Panc1 (cell line): Measurements from ENCODE around the gene KCNF1. TPM values are rescaled to one million over a fixed set of nuclear protein-coding genes. Genes with fewer than 3 reads are reported as not detected.

Experiments
- ATAC-seq: fragments of 200-7000 bp; cut with Tn5 transposase; 2 replicates; pipeline ENCODE4 v1.9.1; 2020; ENCODE audit warnings: mild to moderate bottlenecking, moderate library complexity
- BruUV-seq: library from RNA; stranded (reverse); fragments of 400-500 nt; replicated peaks from 2 replicates; lab custom pipeline; 2021; lab: Mats Ljungman, UMichigan
- CTCF ChIA-PET: fragments of 300-600 bp; sonication (Branson Sonifier 250); formaldehyde crosslinking; loops from one replicate; lab custom pipeline; 2022; ENCODE audit warnings: antibody characterized with exemption; lab: Charles Lee
- POLR2A ChIA-PET: fragments of 300-600 bp; sonication (Branson Sonifier 250); formaldehyde crosslinking; loops from one replicate; lab custom pipeline; 2022; ENCODE audit warnings: antibody characterized with exemption; lab: Charles Lee
- DNase-seq: peaks from one replicate; pipeline ENCODE4 v3.0.0-alpha.2; 2010; ENCODE audit warnings: low read depth, low spot score
- H3K27ac ChIP-seq: 2 replicates; pipeline ENCODE4 v1.5.1; 2011; ENCODE audit warnings: mild to moderate bottlenecking, low read length, inconsistent platforms
- H3K27me3 ChIP-seq: fragments of 200-500 bp; sonication (Bioruptor generic); 2 replicates; pipeline ENCODE4 v1.6.0; 2014; ENCODE audit warnings: low read length, inconsistent platforms; ENCODE audit not compliant: control insufficient read depth, insufficient read depth
- H3K36me3 ChIP-seq: fragments of 200-500 bp; sonication (Bioruptor generic); 2 replicates; pipeline ENCODE4 v1.5.1; 2014; ENCODE audit warnings: inconsistent platforms, mild to moderate bottlenecking, low read length, moderate library complexity; ENCODE audit not compliant: control insufficient read depth, insufficient read depth
- H3K4me1 ChIP-seq: 2 replicates; pipeline ENCODE4 v1.5.1; 2011; ENCODE audit warnings: inconsistent platforms, mild to moderate bottlenecking, low read length, moderate library complexity; ENCODE audit not compliant: control insufficient read depth, insufficient read depth
- H3K4me3 ChIP-seq, 2 experiments: 2 replicates each; pipeline ENCODE4 v1.5.1; 2011 to 2012; ENCODE audit warnings: low read depth in 2 of 2, low read length in 2 of 2, mild to moderate bottlenecking in 2 of 2, inconsistent platforms in 1 of 2, moderate library complexity in 1 of 2
- H3K9me3 ChIP-seq: fragments of 200-500 bp; sonication (Bioruptor generic); 2 replicates; pipeline ENCODE4 v1.5.1; 2014; ENCODE audit warnings: low read depth, mild to moderate bottlenecking, inconsistent platforms, low read length, moderate library complexity; ENCODE audit not compliant: control insufficient read depth, insufficient read depth
- POLR2AphosphoS5 ChIP-seq: IDR thresholded peaks from 2 replicates; pipeline ENCODE4 v1.6.1; 2012; ENCODE audit warnings: mild to moderate bottlenecking, low read depth, low read length, moderate library complexity
- SIN3A ChIP-seq: IDR thresholded peaks from 2 replicates; pipeline ENCODE4 v1.6.1; 2012; ENCODE audit warnings: low read depth, mild to moderate bottlenecking, low read length, moderate library complexity, borderline replicate concordance; ENCODE audit not compliant: insufficient read depth
- TCF7L2 ChIP-seq: IDR thresholded peaks from 2 replicates; pipeline ENCODE4 v1.6.1; 2011; ENCODE audit warnings: mild to moderate bottlenecking, low read depth, low read length, inconsistent platforms
- in situ Hi-C: cut with HindIII; loops from 2 replicates; pipeline ENCODE4 v1.10.0; 2016; ENCODE audit warnings: low sequenced_read_pairs, low pct_unique_long_range_greater_than_20kb
- intact Hi-C: fragments of 100-400 bp; cut with micrococcal nuclease; formaldehyde crosslinking; loops from one replicate; pipeline ENCODE4 v1.10.0; 2022; ENCODE audit not compliant: unreplicated experiment
- total RNA-seq: library from RNA; stranded (reverse); gene quantifications from one replicate; pipeline ENCODE4 v1.2.1, GENCODE V29; 2021; ENCODE audit not compliant: unreplicated experiment
- TF ChIP-seq, protein P1 (sequence below), 2 experiments: IDR thresholded peaks; 2 replicates each; pipeline ENCODE4 v1.6.1; 2011 to 2012; ENCODE audit warnings: low read depth in 2 of 2, control low read depth in 1 of 2, low read length in 1 of 2, mild to moderate bottlenecking in 1 of 2, moderate library complexity in 1 of 2; ENCODE audit not compliant: insufficient read depth in 1 of 2
- TF ChIP-seq, protein P2 (sequence below): fragments of 450-650 bp; IDR thresholded peaks from 2 replicates; pipeline ENCODE4 v1.5.1; 2017; ENCODE audit warnings: mild to moderate bottlenecking

Gene KCNF1
- total RNA-seq, 1 experiment from 2014 or later: 0.39 TPM

DNA sequence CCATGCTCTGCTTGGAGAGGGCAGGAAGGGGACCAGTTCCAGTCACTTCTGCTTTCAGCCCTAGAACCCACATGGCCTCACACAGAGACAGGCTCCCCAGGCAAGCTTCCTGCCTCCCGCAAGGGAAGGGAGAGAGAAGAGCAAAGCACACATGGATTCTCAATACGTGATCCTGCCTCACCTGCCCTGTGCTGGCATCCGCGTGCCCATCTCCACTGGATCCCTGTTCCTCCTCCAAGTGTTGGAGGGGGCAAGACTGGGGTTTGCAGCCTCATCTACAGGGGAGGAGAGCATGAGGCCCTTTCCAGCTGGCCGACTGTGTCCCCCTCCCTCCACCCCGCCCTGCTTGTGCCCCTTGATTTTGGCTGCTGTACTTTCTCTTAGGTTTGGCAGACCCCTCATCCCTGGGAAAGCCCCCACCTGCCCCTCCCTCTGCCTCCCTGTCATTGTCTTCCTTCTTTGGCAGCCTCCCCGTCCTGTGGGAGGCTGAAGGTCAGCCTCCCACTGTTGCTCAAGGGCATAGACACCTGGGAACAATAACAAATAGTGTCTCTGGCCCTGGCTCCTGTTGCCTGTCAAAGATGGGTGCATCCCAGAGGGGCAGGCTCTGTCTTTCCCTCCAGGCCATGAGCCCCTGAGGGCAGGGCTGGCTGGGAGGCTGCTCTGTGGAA lies 22.7 kb downstream of the KCNF1 start:
- in situ Hi-C loops: no loop called here
- DNase-seq: no peak
- no TSS peak for BruUV-seq
- no peak for ATAC-seq
- H3K4me3 ChIP-seq: no peak overlapping the region
- H3K27me3 ChIP-seq: no peaks in the 10 kb centered on the region
- no peak overlapping the region for H3K27ac ChIP-seq
- intact Hi-C loops: no loop called here
- CTCF ChIA-PET: no interaction called here
- TF ChIP-seq SIN3A (no peak), POLR2AphosphoS5 (no peak), TCF7L2 (no peak)
- TF ChIP-seq, protein P1, sequence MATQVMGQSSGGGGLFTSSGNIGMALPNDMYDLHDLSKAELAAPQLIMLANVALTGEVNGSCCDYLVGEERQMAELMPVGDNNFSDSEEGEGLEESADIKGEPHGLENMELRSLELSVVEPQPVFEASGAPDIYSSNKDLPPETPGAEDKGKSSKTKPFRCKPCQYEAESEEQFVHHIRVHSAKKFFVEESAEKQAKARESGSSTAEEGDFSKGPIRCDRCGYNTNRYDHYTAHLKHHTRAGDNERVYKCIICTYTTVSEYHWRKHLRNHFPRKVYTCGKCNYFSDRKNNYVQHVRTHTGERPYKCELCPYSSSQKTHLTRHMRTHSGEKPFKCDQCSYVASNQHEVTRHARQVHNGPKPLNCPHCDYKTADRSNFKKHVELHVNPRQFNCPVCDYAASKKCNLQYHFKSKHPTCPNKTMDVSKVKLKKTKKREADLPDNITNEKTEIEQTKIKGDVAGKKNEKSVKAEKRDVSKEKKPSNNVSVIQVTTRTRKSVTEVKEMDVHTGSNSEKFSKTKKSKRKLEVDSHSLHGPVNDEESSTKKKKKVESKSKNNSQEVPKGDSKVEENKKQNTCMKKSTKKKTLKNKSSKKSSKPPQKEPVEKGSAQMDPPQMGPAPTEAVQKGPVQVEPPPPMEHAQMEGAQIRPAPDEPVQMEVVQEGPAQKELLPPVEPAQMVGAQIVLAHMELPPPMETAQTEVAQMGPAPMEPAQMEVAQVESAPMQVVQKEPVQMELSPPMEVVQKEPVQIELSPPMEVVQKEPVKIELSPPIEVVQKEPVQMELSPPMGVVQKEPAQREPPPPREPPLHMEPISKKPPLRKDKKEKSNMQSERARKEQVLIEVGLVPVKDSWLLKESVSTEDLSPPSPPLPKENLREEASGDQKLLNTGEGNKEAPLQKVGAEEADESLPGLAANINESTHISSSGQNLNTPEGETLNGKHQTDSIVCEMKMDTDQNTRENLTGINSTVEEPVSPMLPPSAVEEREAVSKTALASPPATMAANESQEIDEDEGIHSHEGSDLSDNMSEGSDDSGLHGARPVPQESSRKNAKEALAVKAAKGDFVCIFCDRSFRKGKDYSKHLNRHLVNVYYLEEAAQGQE (IDR thresholded peaks at IDR 0.05; ENCODE audit: insufficient read depth in 1 of 2, low read depth in 2 of 2, low read length in 1 of 2): no peak
- peaks cover 14% of the 10 kb centered on the region; the same call in 1 of the 2 replicates for H3K9me3 ChIP-seq
- H3K36me3 ChIP-seq: no peaks in the 10 kb centered on the region
- H3K4me1 ChIP-seq: peaks cover 13% of the 10 kb centered on the region
- POLR2A ChIA-PET: no interaction called here

DNA sequence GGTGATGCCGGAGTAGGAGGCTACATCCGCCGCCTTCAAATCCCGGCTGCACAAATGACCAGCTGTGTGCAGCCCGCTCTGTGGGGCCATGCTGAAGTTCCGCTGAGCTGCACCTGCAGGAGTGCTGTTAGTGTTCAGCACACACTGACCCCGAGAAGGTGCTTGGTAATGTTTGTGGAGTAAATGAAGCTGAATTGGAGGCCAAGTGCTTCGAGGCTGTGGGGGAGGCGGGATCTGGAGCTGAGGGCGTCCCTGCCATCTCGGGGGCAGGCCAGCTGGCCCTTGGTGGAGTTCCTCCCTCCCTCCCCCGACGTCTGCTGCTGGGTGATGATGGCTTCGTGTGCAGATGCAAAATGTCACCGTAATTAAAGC lies 23.2 kb downstream of the KCNF1 start:
- ATAC-seq: no peak
- POLR2A ChIA-PET: no interaction called here
- no peak overlapping the region for H3K27ac ChIP-seq
- in situ Hi-C loops: no loop called here
- no TSS peak for BruUV-seq
- no peaks in the 10 kb centered on the region for H3K27me3 ChIP-seq
- H3K4me3 ChIP-seq: no peak overlapping the region
- intact Hi-C loops: no loop called here
- DNase-seq: no peak
- CTCF ChIA-PET: no interaction called here
- peaks cover 14% of the 10 kb centered on the region; the same call in 1 of the 2 replicates for H3K9me3 ChIP-seq
- TF ChIP-seq SIN3A: no peak
- TF ChIP-seq, protein P2, sequence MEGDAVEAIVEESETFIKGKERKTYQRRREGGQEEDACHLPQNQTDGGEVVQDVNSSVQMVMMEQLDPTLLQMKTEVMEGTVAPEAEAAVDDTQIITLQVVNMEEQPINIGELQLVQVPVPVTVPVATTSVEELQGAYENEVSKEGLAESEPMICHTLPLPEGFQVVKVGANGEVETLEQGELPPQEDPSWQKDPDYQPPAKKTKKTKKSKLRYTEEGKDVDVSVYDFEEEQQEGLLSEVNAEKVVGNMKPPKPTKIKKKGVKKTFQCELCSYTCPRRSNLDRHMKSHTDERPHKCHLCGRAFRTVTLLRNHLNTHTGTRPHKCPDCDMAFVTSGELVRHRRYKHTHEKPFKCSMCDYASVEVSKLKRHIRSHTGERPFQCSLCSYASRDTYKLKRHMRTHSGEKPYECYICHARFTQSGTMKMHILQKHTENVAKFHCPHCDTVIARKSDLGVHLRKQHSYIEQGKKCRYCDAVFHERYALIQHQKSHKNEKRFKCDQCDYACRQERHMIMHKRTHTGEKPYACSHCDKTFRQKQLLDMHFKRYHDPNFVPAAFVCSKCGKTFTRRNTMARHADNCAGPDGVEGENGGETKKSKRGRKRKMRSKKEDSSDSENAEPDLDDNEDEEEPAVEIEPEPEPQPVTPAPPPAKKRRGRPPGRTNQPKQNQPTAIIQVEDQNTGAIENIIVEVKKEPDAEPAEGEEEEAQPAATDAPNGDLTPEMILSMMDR: no peak
- TF ChIP-seq, protein P1 (IDR thresholded peaks at IDR 0.05; ENCODE audit: insufficient read depth in 1 of 2, low read depth in 2 of 2, low read length in 1 of 2): no peak
- TF ChIP-seq TCF7L2: no peak
- TF ChIP-seq POLR2AphosphoS5: no peak
- H3K36me3 ChIP-seq: no peaks in the 10 kb centered on the region
- peaks cover 13% of the 10 kb centered on the region for H3K4me1 ChIP-seq
